ENCODE results near the gene IER3. TPM values are rescaled to one million over a fixed set of nuclear protein-coding genes. Genes with fewer than 3 reads are reported as not detected.
"Not testable (repeated sequence)": the region's sequence is repeated elsewhere in the genome, so short reads cannot be mapped to it uniquely, and the experiment has no call there.

The IER3 gene
- total and polyA plus RNA-seq, 7 donors, result 20.1 to 193 (median 65.3) TPM

DNA sequence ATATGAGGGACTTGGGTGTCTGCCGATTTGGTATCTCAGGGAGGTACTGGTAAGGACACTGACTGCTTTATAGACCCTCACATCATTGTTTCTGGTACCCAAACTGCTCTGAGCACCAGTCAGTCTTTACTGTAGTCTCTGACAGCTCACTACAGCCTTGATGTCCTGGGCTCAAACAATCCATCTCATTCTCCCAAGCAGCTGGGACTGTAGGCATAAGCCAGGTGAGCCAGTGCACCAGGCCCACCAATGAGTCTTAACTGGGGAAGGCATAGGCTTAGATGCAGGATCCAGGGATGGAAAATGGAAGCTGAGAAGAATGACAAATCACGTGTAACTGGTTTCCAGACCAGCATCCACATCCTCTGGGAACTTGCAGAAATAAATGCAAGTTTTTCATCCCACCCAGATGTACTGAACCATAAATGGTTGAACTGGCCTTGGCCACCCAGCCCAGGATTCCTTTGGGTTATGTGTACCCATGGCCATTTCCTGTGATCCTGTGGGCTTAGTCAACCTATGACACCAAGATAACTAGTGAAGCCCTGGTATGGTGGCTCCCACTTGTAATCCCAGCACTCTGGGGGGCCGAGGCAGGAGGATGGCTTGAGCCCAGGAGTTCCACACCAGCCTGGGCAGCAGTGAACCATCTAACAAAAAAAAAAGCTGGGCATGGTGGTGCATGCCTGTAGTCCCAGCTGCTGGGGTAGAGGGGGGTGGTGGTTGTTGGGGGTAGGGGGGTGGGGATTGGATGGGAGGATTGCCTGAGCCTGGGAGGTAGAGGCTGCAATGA, 18.4 kb downstream of the IER3 start:
- DNase-seq, result no peak

GRCh38 chr6:30724906-30725667, 19.3 kb downstream of the IER3 start:
- H3K27ac ChIP-seq, result peak overlapping the region; percentile 16 to 96 (median 74)
- WGBS, 2 donors, result 43 to 46% methylated on average over 6 of the region's 6 CpGs
- TF ChIP-seq CTCF (IDR thresholded peaks at IDR 0.05) (no peak), POLR2A (IDR thresholded peaks at IDR 0.05) (no peak), POLR2AphosphoS5 (IDR thresholded peaks at IDR 0.05) (no peak), EP300 (IDR thresholded peaks at IDR 0.05) (no peak)
- no peaks in the 10 kb centered on the region for H3K27me3 ChIP-seq
- peaks cover 0 to 58% (median 35%) of the 10 kb centered on the region in 4 donors for H3K4me1 ChIP-seq
- intact Hi-C loops (cut with DNase I), result no loop called here
- no peaks in the 10 kb centered on the region for H3K9me3 ChIP-seq
- no peak for DNase-seq
- H3K36me3 ChIP-seq, result peaks cover 26 to 76% (median 48%) of the 10 kb centered on the region in 4 donors
- no peak overlapping the region for H3K4me3 ChIP-seq

More for the DNA sequence above, 18.4 kb downstream of the IER3 start:
- intact Hi-C loops (cut with DNase I), result no loop called here
- TF ChIP-seq EP300 (IDR thresholded peaks at IDR 0.05), result no peak
- peak in 2 of 4 donors; percentile 41 to 56 for TF ChIP-seq POLR2AphosphoS5 (IDR thresholded peaks at IDR 0.05)
- peaks cover 32 to 85% (median 55%) of the 10 kb centered on the region in 4 donors for H3K36me3 ChIP-seq
- H3K27me3 ChIP-seq, result no peaks in the 10 kb centered on the region
- no peak overlapping the region for H3K4me3 ChIP-seq
- peak overlapping the region; percentile 16 to 96 (median 64) for H3K27ac ChIP-seq
- no peaks in the 10 kb centered on the region for H3K9me3 ChIP-seq
- 57 to 62% methylated on average over 3 of the region's 3 CpGs for WGBS, 2 donors
- peaks cover 0 to 66% (median 41%) of the 10 kb centered on the region in 4 donors for H3K4me1 ChIP-seq

- H3K4me1 ChIP-seq, result peaks cover 0 to 65% (median 41%) of the 10 kb centered on the region in 4 donors
- intact Hi-C loops (cut with DNase I); H3K27me3 ChIP-seq; H3K4me3 ChIP-seq; DNase-seq; H3K9me3 ChIP-seq: not testable (repeated sequence)
- TF ChIP-seq POLR2AphosphoS5 (IDR thresholded peaks at IDR 0.05), result peak in 2 of 4 donors; percentile 5 to 22
- 65 to 74% methylated on average over 29 of the region's 29 CpGs for WGBS, 2 donors
- H3K36me3 ChIP-seq, result peaks cover 20 to 66% (median 38%) of the 10 kb centered on the region in 4 donors
- H3K27ac ChIP-seq, result peak overlapping the region in 3 of 4 donors; percentile 95 to 98 (median 96)
Observed at GRCh38 chr6:30723843-30724741, 20.3 kb downstream of the IER3 start.

DNA sequence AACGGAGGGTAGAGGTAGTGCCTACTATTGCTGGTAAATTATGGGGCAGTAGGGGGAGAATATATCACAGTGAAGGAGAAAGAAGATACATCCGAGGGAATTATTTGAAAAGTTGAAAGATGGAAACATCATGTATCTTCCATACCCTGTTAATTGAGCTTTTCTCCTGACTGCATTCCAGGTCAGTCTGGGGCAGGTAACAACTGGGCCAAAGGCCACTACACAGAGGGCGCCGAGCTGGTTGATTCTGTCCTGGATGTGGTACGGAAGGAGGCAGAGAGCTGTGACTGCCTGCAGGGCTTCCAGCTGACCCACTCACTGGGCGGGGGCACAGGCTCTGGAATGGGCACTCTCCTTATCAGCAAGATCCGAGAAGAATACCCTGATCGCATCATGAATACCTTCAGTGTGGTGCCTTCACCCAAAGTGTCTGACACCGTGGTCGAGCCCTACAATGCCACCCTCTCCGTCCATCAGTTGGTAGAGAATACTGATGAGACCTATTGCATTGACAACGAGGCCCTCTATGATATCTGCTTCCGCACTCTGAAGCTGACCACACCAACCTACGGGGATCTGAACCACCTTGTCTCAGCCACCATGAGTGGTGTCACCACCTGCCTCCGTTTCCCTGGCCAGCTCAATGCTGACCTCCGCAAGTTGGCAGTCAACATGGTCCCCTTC, 21.0 kb downstream of the IER3 start:
- H3K4me3 ChIP-seq; H3K9me3 ChIP-seq; H3K27me3 ChIP-seq; intact Hi-C loops (cut with DNase I); DNase-seq: not testable (repeated sequence)
- 63 to 78% methylated on average over 16 of the region's 16 CpGs for WGBS, 2 donors
- Histone ChIP-seq H3K27ac (peak overlapping the region in 3 of 4 donors; percentile 95 to 98 (median 96)), H3K36me3 (peaks cover 20 to 59% (median 36%) of the 10 kb centered on the region in 4 donors), H3K4me1 (peaks cover 0 to 69% (median 41%) of the 10 kb centered on the region in 4 donors)

DNA sequence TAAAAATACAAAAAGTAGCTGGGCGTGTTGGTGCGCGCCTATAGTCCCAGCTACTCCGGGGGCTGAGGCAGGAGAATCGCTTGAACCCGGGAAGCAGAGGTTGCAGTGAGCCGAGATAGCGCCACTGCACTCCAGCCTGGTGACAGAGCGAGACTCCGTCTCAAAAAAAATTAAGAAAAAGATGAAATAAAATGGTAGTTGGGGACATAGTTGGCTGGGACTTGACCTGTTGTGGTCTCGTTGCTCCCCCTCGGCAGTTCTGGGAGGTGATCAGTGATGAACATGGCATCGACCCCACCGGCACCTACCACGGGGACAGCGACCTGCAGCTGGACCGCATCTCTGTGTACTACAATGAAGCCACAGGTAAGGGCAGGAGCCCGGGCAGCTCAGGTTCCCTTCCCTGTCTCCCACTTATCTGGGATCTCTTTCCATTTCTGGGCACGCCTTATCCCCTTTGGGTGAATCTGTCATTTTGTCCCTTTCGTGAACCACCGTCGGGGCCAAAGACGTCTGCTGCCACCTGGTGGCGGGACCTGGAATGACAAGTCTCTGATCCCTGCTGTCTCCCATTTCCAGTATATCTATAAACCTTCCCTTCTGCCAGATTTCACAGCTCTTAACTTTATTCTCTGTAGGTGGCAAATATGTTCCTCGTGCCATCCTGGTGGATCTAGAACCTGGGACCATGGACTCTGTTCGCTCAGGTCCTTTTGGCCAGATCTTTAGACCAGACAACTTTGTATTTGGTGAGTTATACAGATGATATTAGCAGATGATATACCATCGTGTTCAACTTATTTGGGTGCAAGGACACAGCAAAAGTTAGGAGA, 21.9 kb downstream of the IER3 start:
- Histone ChIP-seq H3K4me3 (peak overlapping the region; percentile 52 to 80 (median 78)), H3K27me3 (no peaks in the 10 kb centered on the region), H3K9me3 (no peaks in the 10 kb centered on the region), H3K4me1 (peaks cover 0 to 67% (median 44%) of the 10 kb centered on the region in 4 donors), H3K27ac (peak overlapping the region; percentile 95 to 98 (median 96)), H3K36me3 (peaks cover 16 to 51% (median 32%) of the 10 kb centered on the region in 4 donors)
- intact Hi-C loops (cut with DNase I), result loop anchor here (1.0 kb wide), 1 partner anchor 43 kb away; no protein-coding TSS in a partner anchor
- TF ChIP-seq EP300 (IDR thresholded peaks at IDR 0.05) (no peak), CTCF (IDR thresholded peaks at IDR 0.05) (peak; percentile 93 to 99 (median 96)), POLR2AphosphoS5 (IDR thresholded peaks at IDR 0.05) (peak; percentile 4 to 64 (median 58)), POLR2A (IDR thresholded peaks at IDR 0.05) (no peak)
- 8 to 13% methylated on average over 27 of the region's 27 CpGs for WGBS, 2 donors
- DNase-seq, result peak; percentile 89

DNA sequence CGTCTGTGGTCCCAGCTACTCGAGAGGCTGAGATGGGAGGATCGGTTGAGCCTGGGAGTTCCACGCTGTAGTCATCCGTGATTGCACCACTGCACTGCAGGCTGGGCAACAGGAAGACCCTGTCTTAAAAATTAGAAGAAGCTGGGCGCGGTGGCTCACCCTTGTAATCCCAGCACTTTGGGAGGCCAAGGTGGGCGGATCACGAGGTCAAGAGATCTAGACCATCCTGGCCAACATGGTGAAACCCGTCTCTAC, 22.4 kb downstream of the IER3 start:
- intact Hi-C loops (cut with DNase I), result loop anchor here (1.0 kb wide), 1 partner anchor 43 kb away; no protein-coding TSS in a partner anchor
- not testable (repeated sequence) for H3K27me3 ChIP-seq, H3K9me3 ChIP-seq
- Histone ChIP-seq H3K4me1 (peaks cover 0 to 63% (median 44%) of the 10 kb centered on the region in 4 donors), H3K27ac (peak overlapping the region; percentile 95 to 98 (median 96)), H3K4me3 (peak overlapping the region; percentile 52 to 80 (median 78)), H3K36me3 (peaks cover 16 to 45% (median 29%) of the 10 kb centered on the region in 4 donors)
- peak; percentile 82 for DNase-seq
- WGBS, 2 donors, result 5 to 7% methylated on average over 10 of the region's 10 CpGs

Measured in sigmoid colon (tissue), 7 donors.